ENCODE results near the gene GMPR2.

The GMPR2 gene

DNA sequence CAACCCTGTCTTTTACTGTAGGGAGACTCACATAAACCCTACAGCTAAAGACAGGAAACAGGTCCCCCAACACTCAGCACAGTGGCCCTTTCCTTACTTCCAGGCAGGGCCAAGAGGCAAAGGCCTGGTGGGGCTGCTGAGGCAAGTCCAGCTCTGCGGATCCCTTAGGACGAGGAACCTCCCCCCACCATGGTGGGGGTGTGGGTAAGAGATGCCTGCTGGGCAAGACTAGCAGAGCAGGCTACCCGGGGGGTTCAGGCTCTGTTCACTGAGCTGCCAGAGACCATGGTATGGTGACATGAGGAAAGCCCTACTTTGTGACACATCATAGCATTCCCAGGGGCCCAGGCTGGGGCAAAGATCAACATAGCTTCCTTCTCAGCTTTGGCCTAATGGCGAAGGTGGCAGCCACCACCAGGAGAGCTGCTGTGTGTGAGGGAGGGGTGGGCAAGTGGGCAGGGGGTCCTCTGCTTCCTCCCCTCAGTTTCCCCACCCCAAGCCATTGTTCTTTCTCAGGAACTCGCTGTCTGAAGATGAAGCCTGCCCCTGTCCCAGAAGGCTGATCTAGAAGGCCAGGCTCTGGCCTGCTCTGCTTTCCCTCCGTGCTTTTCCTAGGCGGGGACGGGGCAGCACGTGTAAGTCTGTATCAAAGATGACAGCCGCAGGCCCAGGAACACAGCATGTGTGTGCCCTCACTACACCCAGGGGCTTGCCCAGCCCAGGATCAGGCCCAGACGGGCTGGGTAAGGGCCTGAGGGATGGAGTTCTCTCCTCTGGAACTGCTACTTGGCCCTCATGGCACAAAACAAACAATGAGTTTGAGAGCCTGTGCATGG, 19.8 kb downstream of the GMPR2 start:
- H3K9me3 Mint-ChIP-seq: no peaks in the 10 kb centered on the region
- no peak overlapping the region for H3K4me3 Mint-ChIP-seq
- H3K27me3 Mint-ChIP-seq: no peaks in the 10 kb centered on the region
- H3K27ac Mint-ChIP-seq: no peak overlapping the region
- H3K36me3 Mint-ChIP-seq: peaks cover 14% of the 10 kb centered on the region
- peaks cover 12% of the 10 kb centered on the region for H3K4me1 Mint-ChIP-seq

DNA sequence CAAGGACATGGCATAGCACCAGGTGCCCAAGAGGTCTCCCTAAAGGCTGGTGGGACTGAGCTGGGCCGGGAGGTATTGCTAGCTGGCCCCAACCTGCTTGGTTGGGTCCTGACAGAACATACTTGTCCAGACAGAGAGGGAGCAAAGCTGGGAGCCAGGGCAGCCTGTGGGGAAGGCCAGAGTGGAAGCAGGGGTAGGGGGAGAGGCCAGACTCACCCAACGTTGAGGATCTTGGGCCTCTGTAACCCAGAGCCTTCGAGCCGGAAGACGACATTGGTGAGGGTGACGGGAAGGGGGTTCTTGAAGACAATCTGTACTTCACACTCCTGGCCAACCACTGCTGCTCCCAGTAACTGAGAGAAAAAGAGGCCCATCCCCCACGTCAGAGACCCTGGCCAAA, 21.2 kb downstream of the GMPR2 start:
- no peaks in the 10 kb centered on the region for H3K27me3 Mint-ChIP-seq
- peaks cover 4% of the 10 kb centered on the region for H3K4me1 Mint-ChIP-seq
- peaks cover 13% of the 10 kb centered on the region for H3K36me3 Mint-ChIP-seq
- H3K9me3 Mint-ChIP-seq: no peaks in the 10 kb centered on the region
- H3K27ac Mint-ChIP-seq: no peak overlapping the region
- no peak overlapping the region for H3K4me3 Mint-ChIP-seq

DNA sequence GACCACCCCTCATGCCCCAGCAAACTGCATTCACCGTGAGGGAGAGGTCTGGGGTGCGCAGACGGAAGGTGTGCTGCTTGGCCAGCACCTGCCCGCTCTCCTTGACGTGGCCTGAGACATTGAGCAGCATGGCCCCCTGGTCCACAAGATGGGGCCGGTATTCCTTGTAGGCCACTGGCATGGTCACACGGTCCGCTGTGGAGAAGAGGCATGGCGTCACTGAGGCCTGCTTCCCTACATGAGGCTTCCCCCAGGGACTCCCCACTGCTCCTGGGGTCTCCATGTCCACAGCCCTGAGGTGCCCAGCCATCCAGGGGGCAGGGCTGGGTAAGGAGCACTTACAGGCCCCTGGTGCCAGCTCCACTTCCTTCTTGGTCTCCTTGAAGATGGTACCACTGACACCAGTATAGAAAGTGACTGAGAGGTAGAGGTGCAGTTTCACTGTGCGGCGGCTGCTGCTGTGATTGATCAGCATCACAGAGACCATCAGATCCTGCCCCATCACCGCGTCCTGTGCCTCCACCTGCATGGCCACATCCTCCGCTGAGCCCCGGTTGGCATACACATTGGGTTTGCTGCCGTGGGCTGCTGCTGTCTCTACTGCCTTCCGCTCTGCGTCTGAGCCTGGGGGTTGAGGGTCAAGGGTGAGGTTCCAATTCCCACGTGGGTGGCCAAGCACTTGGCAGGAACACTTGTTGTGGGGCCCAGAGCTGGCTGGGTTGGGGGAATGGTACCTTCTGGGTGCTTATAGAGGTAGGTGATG, 22.1 kb downstream of the GMPR2 start:
- Mint-ChIP-seq H3K27ac (no peak overlapping the region), H3K4me1 (peaks cover 1% of the 10 kb centered on the region), H3K27me3 (no peaks in the 10 kb centered on the region), H3K9me3 (no peaks in the 10 kb centered on the region), H3K4me3 (no peak overlapping the region), H3K36me3 (peaks cover 11% of the 10 kb centered on the region)

DNA sequence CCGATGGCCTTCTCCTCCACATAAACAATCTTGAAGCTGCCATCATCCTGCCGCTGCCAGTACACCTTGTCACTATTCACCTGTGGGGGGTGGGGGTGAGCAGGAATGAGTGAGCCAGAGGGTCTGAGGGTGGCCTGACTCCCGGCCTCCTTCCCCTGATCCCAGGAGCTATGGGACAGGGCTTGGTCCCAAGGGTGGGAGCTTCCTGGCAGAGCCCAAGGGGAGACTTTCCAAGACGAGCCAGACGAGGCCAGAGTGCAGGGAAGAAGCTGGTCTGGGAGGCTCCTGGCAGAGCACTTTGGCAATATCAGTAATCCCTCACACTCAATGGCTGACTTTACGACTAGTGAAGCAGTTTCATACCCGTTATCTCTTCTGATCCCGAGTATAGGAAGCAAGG, 22.7 kb downstream of the GMPR2 start:
- Mint-ChIP-seq H3K4me1 (no peaks in the 10 kb centered on the region), H3K27me3 (no peaks in the 10 kb centered on the region), H3K36me3 (peaks cover 7% of the 10 kb centered on the region), H3K4me3 (no peak overlapping the region), H3K9me3 (no peaks in the 10 kb centered on the region), H3K27ac (no peak overlapping the region)

DNA sequence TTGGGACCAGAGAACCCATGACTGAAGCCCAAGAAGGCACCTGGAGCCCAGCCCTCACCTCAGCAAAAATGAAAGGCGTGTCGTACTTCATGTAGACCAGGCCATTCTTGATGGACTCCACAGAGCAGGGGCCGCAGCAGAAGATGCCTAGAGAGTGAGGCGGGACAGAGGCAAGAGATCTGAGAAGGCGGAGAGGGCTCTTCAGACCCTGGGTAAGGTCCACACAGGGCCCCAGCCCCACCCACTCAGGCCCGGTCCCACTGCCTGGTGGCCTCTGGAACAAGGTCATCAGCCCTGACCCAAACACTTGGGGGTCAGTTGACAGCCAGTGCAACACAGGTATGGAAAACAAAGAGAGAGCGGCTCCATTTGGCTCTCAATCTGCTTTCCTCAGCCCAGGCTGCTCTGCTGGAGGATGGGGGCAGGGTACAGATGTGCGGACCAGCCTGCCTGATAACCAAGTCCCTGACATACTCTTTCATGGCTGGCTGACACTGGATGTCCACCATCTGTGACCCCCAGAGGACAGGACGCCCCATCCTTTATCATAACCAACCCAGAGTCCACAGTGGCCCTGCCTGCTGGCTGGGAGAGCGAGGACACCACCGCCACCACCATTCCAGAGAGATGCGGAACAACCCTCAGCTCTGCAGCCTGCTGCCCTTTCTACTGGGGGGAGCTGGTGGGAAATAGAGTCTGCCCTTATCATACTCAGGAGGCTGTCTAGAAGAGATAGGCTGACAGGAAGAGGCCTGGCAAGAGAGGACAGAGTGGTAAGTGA, 23.4 kb downstream of the GMPR2 start:
- Mint-ChIP-seq H3K4me3 (no peak overlapping the region), H3K27ac (no peak overlapping the region), H3K27me3 (no peaks in the 10 kb centered on the region), H3K4me1 (no peaks in the 10 kb centered on the region), H3K9me3 (no peaks in the 10 kb centered on the region), H3K36me3 (peaks cover 7% of the 10 kb centered on the region)

DNA sequence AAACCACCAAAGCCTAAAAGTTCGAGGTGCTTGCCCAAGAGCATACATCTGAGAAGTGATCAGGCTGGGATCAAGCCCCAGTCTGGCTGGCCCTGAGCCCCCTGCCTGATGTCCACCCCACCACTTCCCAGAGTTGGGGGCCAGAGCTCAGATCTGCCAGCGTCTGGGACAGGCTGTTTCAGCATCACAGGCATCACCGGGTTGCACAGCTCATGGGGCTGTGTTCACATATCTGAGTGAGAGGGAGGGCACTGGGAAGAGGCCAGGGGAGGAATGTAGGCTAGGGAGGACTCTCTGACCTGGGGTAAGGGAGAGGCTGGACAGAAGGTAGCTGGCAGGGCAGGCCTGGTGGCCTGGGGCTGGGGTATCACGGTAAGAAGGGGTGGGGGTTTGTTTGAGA, 24.2 kb downstream of the GMPR2 start:
- H3K27ac Mint-ChIP-seq: no peak overlapping the region
- no peak overlapping the region for H3K4me3 Mint-ChIP-seq
- no peaks in the 10 kb centered on the region for H3K27me3 Mint-ChIP-seq
- peaks cover 6% of the 10 kb centered on the region for H3K36me3 Mint-ChIP-seq
- no peaks in the 10 kb centered on the region for H3K4me1 Mint-ChIP-seq
- no peaks in the 10 kb centered on the region for H3K9me3 Mint-ChIP-seq

DNA sequence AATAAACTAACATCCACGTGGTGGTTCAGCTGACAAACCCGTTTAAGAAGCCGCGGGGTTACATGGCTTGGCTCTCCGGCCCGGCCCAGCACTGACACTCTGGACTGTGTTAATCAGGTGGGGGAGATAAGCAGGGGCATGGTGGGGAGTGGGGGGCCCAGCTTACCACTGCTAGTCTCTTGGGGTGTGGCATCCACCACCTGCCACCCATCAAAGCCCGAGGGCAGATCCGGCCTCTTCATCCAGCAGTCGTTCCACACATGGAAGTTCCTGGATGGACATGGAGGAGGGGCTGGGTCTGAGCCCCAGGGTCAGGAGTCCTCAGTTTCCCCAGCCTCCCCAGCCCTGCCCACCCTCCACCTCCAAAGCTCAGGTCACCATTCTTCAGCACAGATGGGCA, 25.4 kb downstream of the GMPR2 start:
- H3K36me3 Mint-ChIP-seq: peaks cover 6% of the 10 kb centered on the region
- H3K9me3 Mint-ChIP-seq: no peaks in the 10 kb centered on the region
- no peaks in the 10 kb centered on the region for H3K27me3 Mint-ChIP-seq
- no peak overlapping the region for H3K4me3 Mint-ChIP-seq
- no peaks in the 10 kb centered on the region for H3K4me1 Mint-ChIP-seq
- H3K27ac Mint-ChIP-seq: no peak overlapping the region

DNA sequence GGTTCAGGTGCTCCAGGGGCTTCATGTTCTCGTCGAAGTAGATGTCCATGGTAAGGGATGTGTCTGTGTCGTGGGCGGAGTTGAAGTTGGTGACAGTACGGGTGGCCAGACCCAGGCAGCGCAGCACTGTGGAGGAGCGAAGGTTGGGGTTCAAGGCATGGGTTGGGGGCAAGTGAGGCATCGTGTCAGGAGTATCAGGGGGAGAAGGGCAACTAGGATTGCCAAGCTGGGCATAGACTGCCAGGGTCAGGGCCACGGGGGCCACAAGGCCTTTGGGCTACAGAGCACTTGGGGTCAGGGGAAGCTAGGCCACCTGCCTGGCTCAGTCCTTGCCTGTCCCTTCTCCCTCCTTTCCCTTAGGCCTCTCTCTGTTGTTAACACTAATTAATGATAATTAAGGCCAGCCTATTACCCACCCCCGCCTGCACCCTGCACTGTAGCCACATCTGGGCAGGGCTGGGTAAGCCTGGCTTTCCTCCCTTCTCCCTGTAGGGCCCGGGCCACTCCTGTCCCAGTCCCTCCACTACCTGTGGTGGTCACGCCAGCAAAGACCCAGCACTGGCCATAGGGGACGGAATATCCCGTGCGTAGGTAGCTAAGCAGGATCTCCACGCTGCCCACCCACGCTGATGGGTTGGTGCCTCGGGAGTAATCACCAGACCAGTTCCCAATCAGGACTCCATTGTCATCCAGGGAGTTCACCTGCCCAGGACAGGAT, 26.0 kb downstream of the GMPR2 start:
- H3K9me3 Mint-ChIP-seq: no peaks in the 10 kb centered on the region

DNA sequence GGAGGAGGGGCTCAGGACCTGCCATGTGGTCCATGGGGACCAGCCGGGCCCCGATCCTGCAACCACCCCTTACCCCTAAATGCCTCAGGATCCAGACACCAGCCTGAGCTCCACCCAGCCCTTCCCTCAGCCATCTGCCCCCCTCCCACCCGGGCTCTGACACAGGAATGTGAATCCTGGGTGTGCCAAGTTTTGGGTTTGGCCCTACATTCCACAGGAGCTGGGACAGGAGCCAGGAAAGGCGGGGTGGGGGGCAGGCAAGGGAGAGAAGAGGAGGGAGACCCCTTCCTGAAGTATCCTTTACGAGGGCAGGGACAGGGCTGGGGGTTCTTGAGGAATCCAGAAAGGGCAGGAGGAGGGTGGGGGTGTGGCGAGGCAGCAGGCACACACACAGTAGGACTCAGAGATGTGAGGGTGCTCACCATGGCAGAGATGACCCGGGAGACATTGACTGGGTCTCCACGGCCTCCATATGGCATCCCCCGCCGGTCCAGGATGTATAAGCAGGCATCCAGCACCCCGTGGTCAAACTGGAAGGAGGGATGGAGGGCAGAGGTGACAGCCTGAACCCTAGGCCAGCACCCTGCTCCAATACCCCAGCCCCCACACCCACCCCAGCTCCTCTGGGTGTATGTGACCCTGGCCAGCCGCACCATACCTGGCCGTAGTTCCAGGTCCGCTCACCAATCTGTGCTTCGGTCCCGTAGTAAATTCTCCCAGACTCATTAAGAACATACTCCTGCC, 26.7 kb downstream of the GMPR2 start:
- no peaks in the 10 kb centered on the region for H3K27me3 Mint-ChIP-seq
- H3K4me3 Mint-ChIP-seq: no peak overlapping the region
- H3K27ac Mint-ChIP-seq: no peak overlapping the region
- H3K4me1 Mint-ChIP-seq: no peaks in the 10 kb centered on the region
- H3K36me3 Mint-ChIP-seq: peaks cover 4% of the 10 kb centered on the region
- H3K9me3 Mint-ChIP-seq: no peaks in the 10 kb centered on the region

More for the DNA sequence above, 26.0 kb downstream of the GMPR2 start:
- peaks cover 6% of the 10 kb centered on the region for H3K36me3 Mint-ChIP-seq
- no peaks in the 10 kb centered on the region for H3K4me1 Mint-ChIP-seq
- H3K27me3 Mint-ChIP-seq: no peaks in the 10 kb centered on the region
- H3K27ac Mint-ChIP-seq: no peak overlapping the region
- no peak overlapping the region for H3K4me3 Mint-ChIP-seq

DNA sequence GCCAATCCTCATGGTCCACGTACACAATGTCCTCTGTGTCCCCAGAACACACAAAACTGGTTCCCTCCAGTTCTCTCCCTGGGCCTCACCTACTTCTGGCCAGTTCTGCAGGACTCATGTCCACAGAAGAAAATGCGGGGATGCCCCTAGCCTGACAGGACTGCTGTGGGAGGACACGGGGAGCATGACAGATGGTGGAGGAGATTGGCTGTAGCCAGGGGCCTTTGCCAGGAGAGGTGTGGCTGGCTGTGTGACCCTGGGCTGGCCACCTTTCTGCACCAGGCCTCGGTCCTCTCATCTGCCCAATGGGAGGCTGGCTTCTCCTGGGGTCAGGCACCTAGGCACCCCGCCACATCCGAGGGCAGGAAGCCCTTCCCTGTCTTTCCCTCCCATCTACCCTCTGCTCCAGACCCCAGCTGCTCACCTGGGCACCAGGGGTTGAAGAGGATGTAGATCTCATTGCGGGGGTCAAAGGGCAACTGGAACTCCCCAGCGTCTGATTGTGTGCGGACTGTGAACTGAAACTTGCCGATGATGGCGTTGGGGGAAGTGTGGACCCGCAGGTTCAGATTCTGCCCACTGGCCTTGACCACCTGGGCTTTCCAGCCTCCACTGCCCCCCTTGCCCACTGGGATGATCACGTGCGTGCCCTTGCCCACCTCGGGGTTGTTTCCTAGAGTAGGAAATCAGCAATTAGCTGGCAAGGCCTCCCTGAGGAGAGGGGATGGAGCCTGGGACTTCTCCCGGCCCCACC, 27.5 kb downstream of the GMPR2 start:
- Mint-ChIP-seq H3K27ac (no peak overlapping the region), H3K27me3 (no peaks in the 10 kb centered on the region), H3K4me3 (no peak overlapping the region), H3K9me3 (no peaks in the 10 kb centered on the region), H3K4me1 (no peaks in the 10 kb centered on the region), H3K36me3 (peaks cover 4% of the 10 kb centered on the region)

DNA sequence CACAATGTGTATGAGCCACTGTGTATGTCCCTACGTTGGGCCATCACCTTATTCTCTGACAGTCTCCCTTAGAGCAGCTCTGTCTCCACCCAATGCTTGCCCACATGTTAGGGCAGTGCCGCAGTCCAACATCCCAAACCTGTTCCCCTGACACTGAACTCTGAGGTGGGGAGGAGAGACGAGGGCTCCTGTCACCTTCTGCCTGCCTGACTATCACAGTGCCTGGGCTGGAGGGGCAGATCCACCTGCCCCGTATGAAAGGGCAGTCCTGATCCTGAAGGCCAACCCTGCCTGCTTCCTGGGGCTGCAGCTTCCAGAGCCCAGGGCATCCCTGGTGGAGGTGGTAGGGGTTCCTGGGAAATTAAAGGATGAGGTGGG, 28.0 kb downstream of the GMPR2 start:
- Mint-ChIP-seq H3K27me3 (no peaks in the 10 kb centered on the region), H3K27ac (no peak overlapping the region), H3K4me1 (no peaks in the 10 kb centered on the region), H3K36me3 (peaks cover 4% of the 10 kb centered on the region), H3K4me3 (no peak overlapping the region), H3K9me3 (no peaks in the 10 kb centered on the region)

DNA sequence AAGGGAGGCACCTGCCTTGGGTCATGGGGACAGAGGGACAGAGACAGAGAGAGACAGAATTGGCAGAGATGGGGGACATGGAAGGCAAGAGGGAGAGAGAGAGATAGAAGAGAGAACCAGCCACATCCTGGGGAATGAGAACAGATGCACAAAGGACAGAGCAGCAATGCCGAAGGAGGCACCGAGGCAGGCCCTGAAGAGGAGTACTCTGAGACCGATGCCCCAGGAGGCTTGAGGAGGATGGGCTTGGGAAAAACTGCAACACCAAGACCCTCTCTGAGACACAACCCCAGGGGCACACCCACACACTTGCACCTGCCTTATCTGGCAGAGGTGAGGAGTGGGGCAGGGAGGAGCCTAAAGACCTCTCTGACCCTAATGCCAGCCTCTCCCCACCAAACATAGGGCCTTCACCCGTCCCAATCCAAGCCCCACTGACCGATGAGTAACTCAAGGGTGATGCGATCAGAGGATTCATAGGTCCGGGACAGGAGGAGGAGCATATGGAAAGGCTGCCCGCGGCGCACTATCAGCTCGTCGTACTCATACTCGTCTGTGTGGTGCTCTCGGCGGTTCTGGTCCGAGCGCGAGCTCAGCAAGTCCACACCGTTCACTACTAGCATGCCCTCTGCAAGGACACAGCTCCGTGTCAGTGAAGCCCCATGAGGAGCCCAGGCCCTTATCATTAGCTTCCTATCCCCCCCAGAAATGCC, 28.7 kb downstream of the GMPR2 start:
- Mint-ChIP-seq H3K36me3 (peaks cover 7% of the 10 kb centered on the region), H3K9me3 (no peaks in the 10 kb centered on the region)

DNA sequence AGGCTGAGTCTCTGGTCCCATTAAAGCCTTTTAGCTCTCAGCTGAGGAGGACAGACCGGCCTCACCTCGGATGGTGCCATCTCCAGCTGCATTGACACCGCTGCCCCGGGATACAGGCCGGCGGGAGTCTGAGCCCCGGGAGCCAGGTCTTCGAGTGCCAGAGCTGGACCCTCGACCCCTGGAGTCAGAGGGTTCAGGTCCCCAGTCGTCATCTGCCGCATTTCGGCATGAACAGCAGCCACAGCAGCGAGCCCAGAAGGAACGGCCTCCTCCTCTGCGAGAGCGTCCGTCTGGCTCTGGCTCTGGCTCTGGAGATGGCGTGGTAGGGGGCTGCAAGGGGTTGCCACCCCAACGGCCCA, 29.2 kb downstream of the GMPR2 start:
- peaks cover 6% of the 10 kb centered on the region for H3K36me3 Mint-ChIP-seq
- H3K27me3 Mint-ChIP-seq: no peaks in the 10 kb centered on the region
- H3K27ac Mint-ChIP-seq: no peak overlapping the region
- no peaks in the 10 kb centered on the region for H3K9me3 Mint-ChIP-seq
- no peak overlapping the region for H3K4me3 Mint-ChIP-seq
- H3K4me1 Mint-ChIP-seq: no peaks in the 10 kb centered on the region

More for the DNA sequence above, 28.7 kb downstream of the GMPR2 start:
- no peak overlapping the region for H3K27ac Mint-ChIP-seq
- no peaks in the 10 kb centered on the region for H3K4me1 Mint-ChIP-seq
- H3K27me3 Mint-ChIP-seq: no peaks in the 10 kb centered on the region
- H3K4me3 Mint-ChIP-seq: no peak overlapping the region
